ENCODE results near the gene C9orf72.

GRCh38 chr9:27600256-27600655 lies 27.0 kb upstream of the C9orf72 start:
- TF ChIP-seq SP1 (IDR thresholded peaks at IDR 0.05) (no peak), TARDBP (IDR thresholded peaks at IDR 0.05) (no peak), BHLHE40 (IDR thresholded peaks at IDR 0.05; ENCODE audit: borderline replicate concordance) (no peak), ZNF384 (IDR thresholded peaks at IDR 0.05) (no peak), SUZ12 (IDR thresholded peaks at IDR 0.05) (no peak), FOXM1 (IDR thresholded peaks at IDR 0.05; ENCODE audit: borderline replicate concordance) (no peak), ARNT (IDR thresholded peaks at IDR 0.05) (no peak), LEF1 (IDR thresholded peaks at IDR 0.05; ENCODE audit: borderline replicate concordance) (no peak), ELF4 (IDR thresholded peaks at IDR 0.05) (no peak), L3MBTL2 (conservative IDR thresholded peaks at IDR 0.05) (no peak), FOXA1 (IDR thresholded peaks at IDR 0.05) (no peak), NFRKB (IDR thresholded peaks at IDR 0.05) (no peak)
- TF ChIP-seq, protein P1, sequence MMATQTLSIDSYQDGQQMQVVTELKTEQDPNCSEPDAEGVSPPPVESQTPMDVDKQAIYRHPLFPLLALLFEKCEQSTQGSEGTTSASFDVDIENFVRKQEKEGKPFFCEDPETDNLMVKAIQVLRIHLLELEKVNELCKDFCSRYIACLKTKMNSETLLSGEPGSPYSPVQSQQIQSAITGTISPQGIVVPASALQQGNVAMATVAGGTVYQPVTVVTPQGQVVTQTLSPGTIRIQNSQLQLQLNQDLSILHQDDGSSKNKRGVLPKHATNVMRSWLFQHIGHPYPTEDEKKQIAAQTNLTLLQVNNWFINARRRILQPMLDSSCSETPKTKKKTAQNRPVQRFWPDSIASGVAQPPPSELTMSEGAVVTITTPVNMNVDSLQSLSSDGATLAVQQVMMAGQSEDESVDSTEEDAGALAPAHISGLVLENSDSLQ (IDR thresholded peaks at IDR 0.05), result no peak

Data from HEK293T (cell line).